ENCODE results near the gene NID2. TPM values are rescaled to one million over a fixed set of nuclear protein-coding genes. Genes with fewer than 3 reads are reported as not detected.

Gene NID2
- polyA plus RNA-seq, 1 of the 3 experiments (the other 2 are of a cell fraction), result 22.7 TPM

- WGBS (ENCODE audit: low lambda C conversion rate), result 100% methylated on average over 1 of the region's 1 CpG
- no peaks in the 10 kb centered on the region for H3K9me2 ChIP-seq
- no peak for DNase-seq
- no peak for TF ChIP-seq NRF1 (IDR thresholded peaks at IDR 0.05; ENCODE audit: low read depth, low read length)
- TF ChIP-seq CTCF (IDR thresholded peaks at IDR 0.05), result no peak
- POLR2A ChIA-PET, result no interaction called here
- H3F3A ChIP-seq (replicated peaks; ENCODE audit: insufficient read depth), result peaks cover 13% of the 10 kb centered on the region
- CTCF ChIA-PET, result interaction anchor here (0.8 to 2.2 kb wide), 4 partner anchors 8 to 37 kb away, joined by 3 to 8 read pairs (median 4); no protein-coding TSS in a partner anchor
- H2AFZ ChIP-seq (ENCODE audit: low read depth), result no peak overlapping the region
- no peaks in the 10 kb centered on the region for H3K9me3 ChIP-seq
- no peak overlapping the region for H3K4me3 ChIP-seq (ENCODE audit: low read depth in 2 of 2, low read length in 1 of 2)
- no peak overlapping the region for H3K9ac ChIP-seq
- H3K79me2 ChIP-seq (ENCODE audit: insufficient read depth), result peaks cover 16% of the 10 kb centered on the region; the same call in 1 of the 2 replicates
- no peaks in the 10 kb centered on the region for H3K27me3 ChIP-seq (ENCODE audit: insufficient read depth)
- no peaks in the 10 kb centered on the region for H4K20me1 ChIP-seq (ENCODE audit: insufficient read depth)
- peaks cover 95 to 96% of the 10 kb centered on the region in 2 experiments for H3K36me3 ChIP-seq (replicated peaks in 1 of 2; ENCODE audit: control insufficient read depth in 1 of 2, insufficient read depth in 2 of 2, low read length in 1 of 2)
- no peak overlapping the region for H3K27ac ChIP-seq (ENCODE audit: low read depth in 2 of 2, low read length in 1 of 2)
- no peaks in the 10 kb centered on the region for H3K4me1 ChIP-seq (ENCODE audit: control insufficient read depth in 1 of 2, insufficient read depth in 2 of 2, low read depth in 1 of 2, low read length in 1 of 2)
- no peak overlapping the region for H3K4me2 ChIP-seq
Observed at GRCh38 chr14:52007211-52007610, 61.6 kb downstream of the NID2 start.

- peaks cover 96 to 97% of the 10 kb centered on the region in 2 experiments for H3K36me3 ChIP-seq (replicated peaks in 1 of 2; ENCODE audit: control insufficient read depth in 1 of 2, insufficient read depth in 2 of 2, low read length in 1 of 2)
- H3F3A ChIP-seq (replicated peaks; ENCODE audit: insufficient read depth), result peaks cover 13% of the 10 kb centered on the region
- TF ChIP-seq ZBTB33 (IDR thresholded peaks at IDR 0.05; ENCODE audit: borderline replicate concordance, low read depth), result no peak
- no peak for TF ChIP-seq NRF1 (IDR thresholded peaks at IDR 0.05; ENCODE audit: low read depth, low read length)
- no peak for TF ChIP-seq MAX (IDR thresholded peaks at IDR 0.05; ENCODE audit: low read depth)
- TF ChIP-seq RFX5 (IDR thresholded peaks at IDR 0.05; ENCODE audit: low read length), result no peak
- TF ChIP-seq NFIC (IDR thresholded peaks at IDR 0.05; ENCODE audit: borderline replicate concordance), result no peak
- no peak overlapping the region for H3K27ac ChIP-seq (ENCODE audit: low read depth in 2 of 2, low read length in 1 of 2)
- no peaks in the 10 kb centered on the region for H3K9me2 ChIP-seq
- no peak for DNase-seq
- no peak overlapping the region for H3K4me3 ChIP-seq (ENCODE audit: low read depth in 2 of 2, low read length in 1 of 2)
- peaks cover 20% of the 10 kb centered on the region for H3K79me2 ChIP-seq (ENCODE audit: insufficient read depth)
- CTCF ChIA-PET, result interaction anchor here (0.6 to 2.2 kb wide), 4 partner anchors 9 to 38 kb away, joined by 3 to 8 read pairs (median 4); no protein-coding TSS in a partner anchor
- H3K9ac ChIP-seq, result no peak overlapping the region
- H3K9me3 ChIP-seq, result no peaks in the 10 kb centered on the region
- H3K4me1 ChIP-seq (ENCODE audit: control insufficient read depth in 1 of 2, insufficient read depth in 2 of 2, low read depth in 1 of 2, low read length in 1 of 2), result no peaks in the 10 kb centered on the region
- WGBS (ENCODE audit: low lambda C conversion rate), result 95% methylated on average over 3 of the region's 3 CpGs
- POLR2A ChIA-PET, result no interaction called here
- no peaks in the 10 kb centered on the region for H3K27me3 ChIP-seq (ENCODE audit: insufficient read depth)
- H3K4me2 ChIP-seq, result no peak overlapping the region
- no peaks in the 10 kb centered on the region for H4K20me1 ChIP-seq (ENCODE audit: insufficient read depth)
- H2AFZ ChIP-seq (ENCODE audit: low read depth), result no peak overlapping the region
Observed at GRCh38 chr14:52006361-52006760, 62.5 kb downstream of the NID2 start.

Measured in SK-N-SH (cell line).